ENCODE data around the gene KIF6.
"Not testable (repeated sequence)": the region's sequence is repeated elsewhere in the genome, so short reads cannot be mapped to it uniquely, and the experiment has no call there.

Gene KIF6

DNA sequence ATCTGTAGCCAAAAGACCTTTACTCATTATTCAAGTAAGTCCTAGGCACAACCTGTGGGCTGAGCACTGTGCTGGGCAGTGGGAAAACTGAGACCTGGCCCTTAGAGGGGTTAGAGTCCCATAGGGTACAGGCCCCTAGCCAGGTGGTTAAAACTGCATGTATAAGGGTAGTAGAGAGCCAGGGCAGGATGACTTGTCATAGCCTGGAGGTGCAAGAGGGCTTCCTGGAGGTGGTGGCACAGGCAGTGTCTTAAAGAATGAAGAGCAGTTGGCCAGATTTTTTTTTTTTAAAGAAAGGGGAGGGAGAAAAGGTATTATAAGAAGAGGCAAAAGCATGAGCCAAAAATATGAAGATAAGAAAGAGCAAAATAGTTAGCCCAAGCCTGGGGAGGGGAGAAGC, 226.2 kb downstream of the KIF6 start:
- DNase-seq (ENCODE audit: low read depth): no peak

DNA sequence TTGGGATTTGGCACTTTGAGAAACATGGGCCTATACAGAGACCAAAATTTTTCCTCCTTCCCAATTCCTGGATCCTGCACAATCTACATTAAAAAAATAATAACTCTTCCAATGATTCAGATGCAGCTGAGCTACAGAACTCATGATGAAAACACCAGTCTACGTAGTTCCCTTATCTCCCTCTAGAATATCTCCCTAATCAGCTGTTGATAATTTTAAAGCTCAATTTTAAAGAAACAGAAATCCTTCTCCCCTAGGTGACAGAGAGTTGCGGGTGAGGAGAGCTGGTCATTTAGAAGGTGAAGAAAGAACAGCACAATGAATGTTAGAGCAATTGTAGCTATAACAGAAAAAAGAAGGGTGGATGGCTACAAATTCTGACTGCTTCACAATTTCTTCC, 227.1 kb downstream of the KIF6 start:
- no peak for DNase-seq (ENCODE audit: low read depth)

DNA sequence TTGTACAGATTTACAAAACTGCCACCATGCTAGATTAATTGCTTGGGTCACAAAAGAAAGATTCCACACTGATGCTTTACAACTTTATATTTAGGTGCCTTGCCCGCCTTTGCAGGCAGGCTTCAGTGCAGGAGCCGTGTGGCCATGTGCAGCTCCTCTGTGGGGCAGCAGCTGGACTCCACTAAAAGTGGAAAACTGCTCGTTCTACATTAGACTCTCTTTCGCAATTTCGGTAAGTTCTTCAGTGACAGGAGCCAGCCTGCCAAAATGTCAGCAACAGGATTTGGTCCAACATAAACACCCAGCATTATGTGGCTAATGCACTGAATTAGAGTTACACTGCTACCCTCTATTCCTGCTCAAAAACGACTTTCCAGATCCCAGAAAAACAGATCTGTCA, 228.3 kb downstream of the KIF6 start:
- no peak for DNase-seq (ENCODE audit: low read depth)

DNA sequence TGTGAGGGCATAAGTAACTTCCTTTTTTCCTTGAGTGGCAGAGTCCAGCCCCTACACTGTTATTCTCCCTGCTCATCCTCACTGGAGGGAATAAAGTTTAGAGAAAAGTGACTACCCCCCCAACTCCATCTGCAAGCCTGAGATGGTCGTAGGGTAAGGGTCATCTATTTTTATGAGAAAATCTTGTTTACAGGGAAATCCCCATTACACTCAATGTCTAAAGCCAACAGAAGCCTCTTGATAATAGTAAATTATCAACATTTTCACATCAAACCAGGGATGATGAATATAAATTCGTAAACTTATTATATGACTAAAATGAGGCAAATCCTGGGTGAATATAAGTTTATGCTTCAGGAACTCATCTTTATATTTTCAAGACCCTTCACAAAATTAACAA, 228.8 kb downstream of the KIF6 start:
- no peak for DNase-seq (ENCODE audit: low read depth)

DNA sequence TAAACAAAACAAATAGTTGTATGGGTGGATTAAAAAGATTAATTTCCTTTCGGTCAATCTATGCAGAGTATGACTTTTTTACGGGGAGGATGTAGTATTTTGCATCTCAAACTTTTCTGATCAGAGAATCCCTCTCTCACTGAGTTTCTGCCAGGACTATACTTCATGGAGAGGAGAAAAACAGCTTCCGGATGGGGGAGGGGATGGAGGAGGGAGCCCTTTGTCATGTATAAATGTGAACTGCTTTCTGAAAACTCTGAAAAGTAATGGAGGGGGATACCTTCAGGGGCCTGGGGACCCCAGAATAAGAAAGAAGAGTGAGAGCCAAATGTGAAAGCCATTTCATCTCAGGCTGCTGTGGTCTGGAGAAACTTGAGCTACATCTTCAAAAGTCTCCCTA, 229.6 kb downstream of the KIF6 start:
- DNase-seq (ENCODE audit: low read depth): no peak

DNA sequence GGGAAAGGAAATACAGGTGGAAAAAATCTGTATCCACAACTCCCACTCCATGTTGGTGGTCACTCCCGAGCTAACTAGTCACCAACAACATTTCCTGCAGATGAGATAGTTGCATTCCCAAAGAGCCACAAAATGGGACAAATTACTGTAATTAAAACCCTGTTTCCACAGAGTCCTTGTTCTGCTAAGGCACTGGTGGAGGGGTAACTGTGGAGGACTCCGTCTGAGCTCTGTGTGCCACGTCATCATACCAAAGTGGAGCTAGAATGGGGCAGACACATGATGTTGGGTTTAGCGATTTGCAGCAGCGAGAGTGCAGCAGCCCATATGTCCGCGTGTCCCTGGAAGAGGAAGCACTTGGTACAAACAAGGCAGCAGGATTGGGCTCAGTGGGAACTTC, 230.2 kb downstream of the KIF6 start:
- DNase-seq (ENCODE audit: low read depth): no peak

DNA sequence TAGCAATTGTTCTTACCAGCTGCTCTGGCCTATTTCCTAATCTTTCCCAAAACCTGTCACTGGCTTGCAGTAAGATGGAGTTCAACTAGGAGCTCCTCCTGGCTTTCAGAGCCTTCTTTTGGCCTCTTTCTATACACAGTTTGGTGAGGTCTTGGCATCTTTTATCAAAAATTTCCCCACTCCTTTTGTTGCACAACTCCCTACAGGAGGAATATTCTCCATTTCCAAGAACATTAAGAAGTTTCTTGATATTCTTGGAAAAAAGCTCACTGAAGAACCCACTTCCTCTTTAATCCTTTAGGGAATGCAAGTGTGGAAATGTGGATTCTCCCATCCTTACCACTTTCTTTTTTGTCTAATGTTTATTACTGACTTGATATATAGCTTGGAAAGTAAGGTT, 231.4 kb downstream of the KIF6 start:
- no peak for DNase-seq (ENCODE audit: low read depth)

DNA sequence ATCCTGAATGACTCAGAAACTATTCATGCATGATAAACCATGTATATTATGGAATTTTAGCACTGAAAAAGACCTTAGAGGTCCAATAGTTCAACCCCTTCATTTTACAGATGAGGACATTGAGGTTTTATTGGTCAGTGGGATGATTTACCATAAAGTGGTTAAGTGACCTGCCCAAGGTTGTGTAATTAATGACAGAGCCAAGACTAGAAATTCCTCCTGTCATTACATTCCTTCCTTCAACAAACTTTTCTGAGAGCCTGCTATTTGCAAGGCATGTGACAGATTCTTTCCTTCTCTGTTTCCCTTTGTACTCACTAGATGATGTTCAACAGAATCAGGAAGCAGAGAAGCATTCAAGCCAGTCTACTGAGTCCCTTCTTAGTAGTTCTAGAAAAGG, 232.0 kb downstream of the KIF6 start:
- no peak for DNase-seq (ENCODE audit: low read depth)

DNA sequence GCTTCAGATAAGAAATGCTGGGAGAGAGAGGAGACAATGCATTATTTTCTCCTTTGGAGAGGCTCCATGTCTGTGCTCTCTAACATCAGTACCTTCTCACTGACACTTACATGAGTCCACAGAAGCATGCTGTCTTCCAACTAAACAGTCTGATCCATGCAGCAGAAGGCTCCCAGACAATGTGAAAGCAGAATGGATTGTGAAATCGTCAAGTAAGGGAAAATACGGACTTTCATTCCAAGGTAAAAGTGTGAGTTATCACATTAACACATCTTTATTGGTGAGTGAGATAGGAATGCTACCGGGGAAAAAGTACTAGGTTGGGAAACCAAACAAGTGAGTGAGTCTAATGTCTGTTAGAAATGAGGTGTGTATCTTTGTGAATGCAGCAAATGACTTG, 235.1 kb downstream of the KIF6 start:
- no peak for DNase-seq (ENCODE audit: low read depth)

DNA sequence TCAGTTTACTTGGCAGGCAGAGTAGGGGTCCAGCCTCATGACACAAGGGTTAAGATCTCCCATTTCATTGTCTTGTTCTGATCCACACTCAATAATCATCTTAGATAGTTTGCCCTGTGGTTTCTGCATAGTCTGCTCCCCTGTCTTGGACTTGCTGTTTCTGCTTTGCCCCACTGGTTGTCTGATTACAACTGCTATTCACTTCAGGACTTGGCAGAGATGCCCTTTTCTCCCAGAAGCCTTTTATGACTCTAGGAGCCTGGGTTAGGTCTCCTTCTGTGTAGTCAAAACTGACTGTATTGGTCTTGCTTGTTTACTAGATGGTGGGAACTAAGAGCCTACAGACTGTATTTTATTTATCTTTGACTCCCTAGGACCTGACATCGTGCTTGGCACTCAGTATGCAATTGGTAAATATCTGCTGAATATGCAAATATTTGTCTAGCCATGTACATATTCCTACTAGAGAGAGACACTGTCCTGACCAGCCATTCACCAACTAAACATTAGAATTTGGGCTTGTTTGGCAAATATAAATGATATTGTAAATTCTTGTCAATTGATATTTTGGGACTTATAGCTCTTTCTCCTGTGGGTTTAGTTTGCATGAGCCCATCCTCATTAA, 236.8 kb downstream of the KIF6 start:
- no peak for DNase-seq (ENCODE audit: low read depth)

DNA sequence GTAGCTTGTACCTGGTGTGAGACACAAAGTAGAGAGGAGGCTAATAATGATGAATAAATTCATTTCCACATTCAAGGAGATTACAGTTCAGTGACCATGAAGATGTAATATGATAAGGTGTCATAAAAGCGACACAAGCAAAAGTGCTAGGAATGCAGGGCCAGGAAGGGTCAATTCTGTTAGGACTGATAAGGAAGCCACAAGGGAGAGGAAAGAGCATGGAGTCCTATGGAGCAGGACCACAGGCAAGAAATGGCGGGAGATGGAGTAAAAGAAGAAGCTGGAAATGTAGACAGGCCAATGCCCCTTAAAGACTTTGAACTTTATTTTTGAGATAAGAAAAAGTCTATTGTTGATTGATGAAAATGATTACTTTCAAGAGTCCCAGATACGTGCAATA, 240.9 kb downstream of the KIF6 start:
- no peak for DNase-seq (ENCODE audit: low read depth)

DNA sequence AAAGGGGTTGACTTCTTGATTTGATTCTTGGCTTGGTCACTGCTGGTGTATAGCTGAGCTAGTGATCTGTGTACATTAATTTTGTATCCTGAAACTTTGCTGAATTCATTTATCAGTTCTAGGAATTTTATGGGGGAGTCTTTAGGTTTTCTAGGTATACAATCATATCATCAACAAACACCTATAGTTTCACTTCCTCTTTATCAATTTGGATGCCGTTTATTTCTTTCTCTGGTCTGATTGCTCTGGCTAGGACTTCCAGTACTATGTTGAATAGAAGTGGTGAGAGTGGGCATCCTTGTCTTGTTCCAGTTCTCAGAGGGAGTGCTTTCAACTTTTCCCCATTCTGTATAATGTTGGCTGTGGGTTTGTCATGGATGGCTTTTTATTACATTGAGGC, 245.4 kb downstream of the KIF6 start:
- DNase-seq (ENCODE audit: low read depth): not testable (repeated sequence)

DNA sequence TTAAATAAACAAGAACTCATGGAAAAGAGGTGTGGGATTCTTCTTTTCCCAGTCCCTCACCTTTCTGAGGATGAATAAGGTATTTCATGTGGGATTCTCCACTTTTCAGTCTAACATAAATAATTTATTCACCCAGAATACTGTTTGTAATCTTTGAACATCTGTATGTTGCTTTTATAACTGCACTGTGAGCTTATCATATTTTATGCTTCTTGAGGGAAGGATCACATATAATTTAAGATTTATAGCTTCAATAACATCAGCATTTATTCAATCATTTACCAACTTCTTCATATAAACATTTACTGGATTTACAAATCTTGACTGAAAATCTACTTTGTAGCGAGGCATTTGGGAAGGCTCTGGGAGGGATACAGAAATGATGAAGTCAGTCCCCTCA, 248.5 kb downstream of the KIF6 start:
- DNase-seq (ENCODE audit: low read depth): no peak

DNA sequence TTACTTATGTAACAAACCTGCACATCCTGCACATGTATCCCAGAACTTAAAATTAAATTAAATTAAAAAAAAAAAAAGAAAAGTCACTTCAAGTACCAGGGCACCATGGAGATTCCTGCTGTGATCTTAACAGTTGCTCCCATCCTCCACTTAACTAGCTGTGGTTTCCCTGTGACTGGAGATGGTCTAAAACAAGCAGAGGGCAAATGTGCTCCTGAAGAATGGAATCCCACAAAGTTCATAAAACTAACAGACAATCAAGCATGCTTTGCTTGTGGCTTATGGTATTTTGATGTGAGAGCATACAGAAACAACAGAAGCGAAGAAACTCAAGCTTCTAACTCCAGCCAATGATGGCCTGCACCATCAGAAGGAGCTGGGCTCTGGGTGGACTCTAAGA, 249.1 kb downstream of the KIF6 start:
- DNase-seq (ENCODE audit: low read depth): no peak

DNA sequence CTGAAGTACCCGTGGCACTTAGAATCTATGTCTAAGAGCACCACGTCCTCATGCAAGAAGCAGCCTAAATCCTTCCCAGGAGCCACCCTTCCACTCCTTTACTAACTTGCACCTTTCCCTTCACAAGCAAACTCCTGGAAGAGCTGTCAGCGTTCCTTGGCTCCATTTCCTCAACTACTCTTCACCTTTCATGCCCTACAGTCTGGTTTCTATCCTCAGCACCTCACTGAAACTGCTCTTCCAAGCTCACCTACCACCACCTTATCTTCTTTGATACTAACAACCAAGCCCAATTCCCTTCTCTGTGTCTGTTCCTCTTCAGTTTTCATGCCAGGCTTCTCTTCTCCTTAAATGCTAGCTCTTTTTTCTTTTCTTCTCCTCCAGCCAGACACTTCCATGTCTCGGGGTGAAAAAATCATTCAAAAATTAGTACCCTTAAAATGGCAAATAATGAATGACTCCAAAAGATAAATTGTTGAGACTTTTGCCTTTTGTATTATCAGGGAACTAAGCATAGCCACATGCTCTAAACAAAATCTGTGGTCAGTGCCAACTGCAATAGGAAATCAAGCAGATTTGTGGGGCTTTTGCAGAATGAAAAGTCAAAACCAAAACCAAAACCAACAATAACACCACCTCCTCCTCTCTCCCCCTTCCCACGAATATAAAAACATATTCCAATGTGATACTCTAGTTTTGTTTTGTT, 253.1 kb downstream of the KIF6 start:
- no peak for DNase-seq (ENCODE audit: low read depth)

DNA sequence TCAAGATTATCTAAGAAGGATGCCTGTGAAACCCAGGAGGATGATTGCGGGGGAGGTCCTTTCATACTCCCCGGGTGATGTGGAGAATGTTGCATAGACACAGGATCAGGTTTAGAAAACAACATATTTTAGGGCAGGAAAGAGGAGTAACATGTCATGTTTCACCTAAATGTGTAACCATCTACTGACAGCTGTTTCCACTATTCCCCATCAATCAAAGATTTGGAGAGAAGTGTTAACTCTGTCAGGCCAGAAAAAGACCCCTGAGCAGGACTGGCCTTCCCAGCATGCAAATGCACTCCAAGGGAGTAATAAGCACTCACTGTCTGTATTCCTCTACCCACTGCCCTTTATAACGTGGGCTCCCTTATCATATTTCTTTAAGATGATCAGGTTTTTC, 254.7 kb downstream of the KIF6 start:
- no peak for DNase-seq (ENCODE audit: low read depth)

DNA sequence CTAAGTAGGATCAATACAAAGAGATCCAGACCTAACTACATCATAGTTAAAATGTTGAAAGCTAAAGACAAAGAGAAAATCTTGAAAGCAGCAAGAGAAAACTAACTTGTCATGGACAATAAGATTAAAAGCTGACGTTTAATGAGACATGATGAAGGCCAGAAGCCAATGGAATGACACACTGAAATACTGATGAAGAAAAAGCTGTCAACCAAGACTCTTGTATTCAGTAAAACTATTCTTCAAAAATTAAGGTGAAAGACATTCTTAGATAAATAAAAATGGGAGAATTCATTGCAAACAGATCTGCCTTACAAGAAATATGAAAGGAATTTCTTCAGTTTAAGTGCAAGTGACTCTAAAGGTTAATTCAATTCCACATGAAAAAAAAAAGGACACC, 256.8 kb downstream of the KIF6 start:
- no peak for DNase-seq (ENCODE audit: low read depth)

DNA sequence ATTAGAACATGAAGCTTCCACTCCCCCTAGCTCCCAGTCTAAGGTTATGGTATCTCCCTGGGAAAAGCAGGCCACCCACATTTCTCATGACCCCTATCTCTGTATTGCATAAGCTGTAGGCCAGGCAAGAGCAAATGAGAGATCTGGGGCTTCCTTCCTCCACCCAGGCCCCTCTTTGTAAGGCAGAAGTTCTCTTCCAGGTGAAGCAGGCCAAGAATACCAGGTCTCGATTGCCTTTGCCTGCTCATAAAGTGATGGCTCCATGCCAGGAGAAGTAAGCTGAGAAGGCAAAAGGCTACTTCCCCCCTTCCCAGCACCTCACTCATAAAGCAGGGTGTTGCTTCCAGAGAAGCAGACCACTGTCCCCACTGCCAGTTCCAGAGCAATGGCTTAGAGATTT, 258.6 kb downstream of the KIF6 start:
- DNase-seq (ENCODE audit: low read depth): no peak

DNA sequence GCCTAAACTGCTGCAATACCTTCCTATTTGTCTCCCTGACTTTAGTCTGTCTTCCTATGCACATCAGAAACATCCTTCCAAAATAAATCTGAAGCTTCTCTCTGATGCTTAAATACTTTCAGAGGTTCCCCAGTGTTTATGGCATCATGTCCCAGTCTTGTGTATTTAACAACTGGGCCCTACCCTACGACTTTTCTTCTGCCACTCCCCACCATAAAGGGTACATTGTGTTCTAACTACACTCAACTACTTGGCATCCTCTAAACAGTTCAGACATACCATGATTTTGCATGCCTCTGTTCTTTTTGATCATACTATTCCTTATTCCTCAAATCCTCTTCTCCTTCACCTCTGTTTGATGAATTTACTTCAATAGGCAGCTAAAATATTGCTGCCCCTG, 259.7 kb downstream of the KIF6 start:
- DNase-seq (ENCODE audit: low read depth): no peak

DNA sequence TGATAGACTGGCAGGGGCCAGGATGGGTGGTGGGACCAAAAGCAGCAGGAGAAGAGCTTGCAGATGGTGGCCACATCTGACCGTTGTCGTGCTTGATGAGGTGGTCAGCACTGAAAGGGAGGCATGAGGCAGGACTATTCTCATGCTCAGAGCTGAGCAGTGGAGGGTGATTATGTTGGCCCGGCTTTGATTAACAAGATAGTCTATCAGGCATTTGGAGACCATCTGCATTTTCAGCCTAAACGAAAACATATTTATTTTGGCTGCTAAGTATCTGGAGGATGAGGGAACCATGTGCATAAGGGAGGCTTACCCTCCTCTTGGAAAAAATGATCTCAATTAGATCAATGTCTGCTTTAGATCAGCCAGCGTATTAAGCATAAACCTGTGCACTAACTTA, 261.1 kb downstream of the KIF6 start:
- no peak for DNase-seq (ENCODE audit: low read depth)

DNA sequence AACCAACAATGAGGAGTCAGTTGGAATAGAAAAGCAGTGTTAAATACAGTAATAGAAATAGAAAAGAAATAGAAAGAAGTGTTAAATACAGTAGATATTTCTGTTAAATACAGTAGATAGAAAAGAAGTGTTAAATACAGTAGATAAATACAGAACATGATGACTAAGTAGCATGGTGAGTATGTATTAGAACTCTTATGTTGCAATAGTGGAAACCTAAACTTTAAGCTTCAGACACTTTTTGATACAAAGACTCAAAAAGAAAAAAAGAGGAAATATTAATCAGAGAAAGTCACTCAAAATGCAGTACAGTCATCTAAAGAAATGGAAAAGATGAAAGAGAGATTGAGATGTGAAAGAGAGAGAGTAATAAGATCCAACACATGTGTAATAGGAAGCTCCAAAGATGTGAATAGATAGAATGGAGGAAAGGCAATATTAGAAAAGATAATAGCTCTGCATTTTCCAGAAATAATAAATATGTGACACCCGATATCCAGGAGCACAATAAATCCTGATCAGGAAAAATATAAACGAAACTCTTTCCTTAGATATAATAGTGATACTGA, 271.2 kb downstream of the KIF6 start:
- no peak for DNase-seq (ENCODE audit: low read depth)

DNA sequence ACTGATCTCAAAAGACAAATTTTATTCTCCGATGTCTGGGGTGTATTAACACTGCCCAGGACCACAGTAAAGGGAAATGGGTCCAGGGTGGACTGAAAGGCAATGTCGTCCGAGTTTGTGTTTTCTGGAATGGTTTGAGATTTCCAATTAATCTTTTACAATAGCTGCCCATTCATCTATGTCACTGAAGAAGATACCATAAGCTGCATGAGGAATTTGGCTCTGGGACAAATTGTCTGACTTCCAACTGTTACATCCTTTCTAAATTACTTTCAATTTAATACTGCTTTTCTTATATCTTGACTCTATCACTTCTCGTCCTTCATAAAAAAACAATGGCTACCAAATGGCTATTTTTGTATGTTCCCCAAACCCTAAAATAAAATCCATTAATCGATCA, 272.0 kb downstream of the KIF6 start:
- DNase-seq (ENCODE audit: low read depth): no peak

DNA sequence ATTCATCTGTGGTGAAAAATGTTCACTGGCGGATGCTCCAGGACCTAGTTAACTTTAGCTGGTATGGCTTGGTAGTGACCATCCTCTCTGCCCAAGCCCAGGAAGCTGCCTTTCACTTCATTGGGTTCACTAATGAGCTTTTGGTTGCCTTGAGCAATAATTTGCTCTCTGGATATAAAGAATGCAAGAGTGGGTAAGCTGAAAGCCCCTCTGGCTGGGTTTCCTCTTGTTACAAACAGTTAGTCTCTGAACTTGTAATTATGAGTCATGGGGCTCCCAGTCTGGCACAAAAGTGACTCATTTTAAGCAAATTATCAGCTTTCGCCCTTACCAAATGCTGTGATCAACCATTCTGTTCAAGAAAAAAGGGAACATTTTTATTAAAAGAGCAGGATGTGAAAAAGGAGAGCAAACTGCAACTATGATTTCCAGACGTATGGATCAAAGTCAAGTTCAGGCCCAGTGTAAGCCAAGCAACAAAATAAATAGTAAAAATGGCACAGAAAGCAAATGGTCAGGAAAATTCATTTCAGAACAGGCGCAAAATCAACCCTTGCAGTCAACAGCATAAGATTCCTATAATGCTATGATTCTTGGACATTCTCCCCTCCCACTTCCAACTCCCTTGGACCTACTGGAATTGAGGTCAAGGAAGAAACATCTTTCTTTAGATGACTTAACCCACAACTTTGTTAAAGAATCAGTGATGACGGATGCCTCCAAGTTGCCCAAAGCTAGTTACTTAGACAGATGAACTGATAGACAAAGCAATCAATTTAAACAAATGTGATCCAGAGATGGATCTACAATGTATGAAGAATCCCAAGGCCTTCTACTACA, 272.7 kb downstream of the KIF6 start:
- no peak for DNase-seq (ENCODE audit: low read depth)

All from stimulated activated CD8-positive, alpha-beta memory T cell treated with anti-CD3 and anti-CD28 coated beads, Interleukin-7, amount 100 ng/mL, for 24 hours (primary cell).